HG02973 (cell line): Measurements from ENCODE around the gene NKPD1.
A peak's percentile ranks its signal among the peaks of the same experiment; 100 is the strongest.

Source experiments
- ATAC-seq: cut with Tn5 transposase; IDR thresholded peaks from one replicate; pipeline ENCODE4 v1.9.1; 2021; ENCODE audit warnings: moderate library complexity; ENCODE audit not compliant: unreplicated experiment

NKPD1 gene, protein sequence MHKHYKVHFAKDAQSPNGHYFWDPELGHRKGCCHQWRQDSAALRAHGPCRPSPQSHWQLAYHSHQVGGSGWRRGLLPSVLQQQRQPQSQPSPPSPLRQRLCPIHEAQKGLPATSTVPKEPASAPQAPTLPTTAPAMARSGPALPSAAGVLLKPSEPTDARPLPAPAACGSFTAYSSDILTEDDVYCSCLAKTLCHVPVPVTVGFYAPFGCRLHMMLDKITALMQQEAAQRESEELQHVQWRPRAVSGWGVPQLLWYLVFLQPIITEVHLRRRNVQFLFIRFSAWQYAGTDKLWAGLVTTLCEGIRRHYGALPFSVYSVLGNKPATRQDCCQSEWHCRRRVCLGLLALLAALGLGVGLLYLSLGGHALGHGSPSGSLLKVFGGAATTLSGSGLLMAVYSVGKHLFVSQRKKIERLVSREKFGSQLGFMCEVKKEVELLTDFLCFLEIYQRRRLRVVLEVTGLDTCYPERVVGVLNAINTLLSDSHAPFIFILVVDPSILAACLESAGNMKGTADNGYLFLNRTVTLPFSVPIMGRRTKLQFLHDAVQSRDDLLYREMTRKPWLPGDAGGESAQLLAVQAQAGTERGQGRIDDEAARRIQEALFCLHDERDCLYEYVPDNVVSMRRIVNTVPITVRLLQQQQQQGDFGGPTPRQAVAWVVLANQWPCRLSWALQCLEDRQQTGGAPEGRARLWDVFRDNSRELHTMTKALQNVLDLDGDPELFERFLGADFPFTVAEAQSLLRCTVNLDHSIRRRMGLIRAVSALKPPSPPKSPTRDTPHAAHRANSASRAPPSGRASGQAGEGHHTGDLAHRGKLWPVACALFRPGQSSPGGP

DNA sequence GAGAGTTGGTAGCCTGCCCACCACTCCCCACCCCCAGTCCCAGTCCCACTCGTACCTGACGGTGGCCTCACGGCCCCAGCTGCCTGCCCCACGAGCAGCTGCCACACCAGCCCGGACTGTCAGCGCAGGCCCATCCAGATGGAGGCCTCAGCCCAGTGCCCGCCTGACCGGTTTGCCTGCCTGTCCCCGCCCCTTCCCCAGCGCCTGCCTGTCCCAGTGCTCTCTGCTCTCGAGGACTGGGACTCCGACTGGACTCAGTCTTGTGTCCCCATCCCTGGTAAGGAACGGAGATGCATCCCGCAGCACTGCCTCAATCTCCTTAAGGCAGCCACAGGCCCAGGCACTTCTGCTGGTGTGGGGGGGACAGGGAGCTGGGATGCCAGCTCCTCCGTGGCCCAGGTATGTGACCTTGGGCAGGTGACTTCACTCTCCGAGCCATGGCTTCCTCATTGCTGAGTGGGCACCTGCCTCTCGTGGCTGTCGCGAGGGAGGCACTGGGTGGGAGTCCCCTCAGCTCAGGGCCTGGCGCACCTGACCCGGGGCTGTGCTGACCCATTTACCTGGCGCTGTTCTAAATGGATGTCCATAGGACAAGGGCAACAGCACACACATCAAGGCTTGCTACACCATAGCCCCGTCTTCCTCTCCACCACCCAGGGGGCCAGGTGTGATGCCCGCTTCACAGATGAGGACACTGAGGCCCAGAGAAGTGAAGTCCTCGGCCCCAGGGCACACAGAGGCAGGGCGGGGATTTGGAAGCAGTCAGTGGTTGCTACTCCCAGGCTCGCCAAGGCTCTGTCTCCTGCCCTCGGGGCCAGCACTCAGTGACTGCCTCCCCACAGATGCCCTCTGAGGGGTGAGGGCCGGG, at the start of gene NKPD1:
Gene NKPD1, minus strand, starts transcription at position 113 of the 868 bp plus-strand sequence. CDS start 832 bp downstream, outside the sequence.
- ATAC-seq, result no peak

DNA sequence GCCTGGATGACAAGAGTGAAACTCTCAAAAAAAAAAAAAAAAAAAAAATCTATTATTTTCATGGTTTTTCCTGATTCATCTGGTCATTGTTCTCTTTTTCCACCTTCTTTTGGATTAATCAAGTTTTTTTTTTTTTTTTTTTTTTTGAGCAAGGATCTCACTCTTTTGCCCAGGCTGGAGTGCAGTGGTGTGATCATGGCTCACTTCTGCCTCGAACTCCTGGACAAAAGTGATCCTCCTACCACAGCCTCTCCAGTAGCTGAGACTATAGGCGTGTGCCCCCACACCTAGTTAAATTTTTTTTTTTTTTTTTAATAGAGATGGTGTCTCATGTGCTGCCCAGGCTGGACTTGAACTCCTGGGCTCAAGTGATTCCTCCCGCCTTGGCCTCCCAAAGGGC, 45.5 kb upstream of the NKPD1 start:
- ATAC-seq, result no peak

DNA sequence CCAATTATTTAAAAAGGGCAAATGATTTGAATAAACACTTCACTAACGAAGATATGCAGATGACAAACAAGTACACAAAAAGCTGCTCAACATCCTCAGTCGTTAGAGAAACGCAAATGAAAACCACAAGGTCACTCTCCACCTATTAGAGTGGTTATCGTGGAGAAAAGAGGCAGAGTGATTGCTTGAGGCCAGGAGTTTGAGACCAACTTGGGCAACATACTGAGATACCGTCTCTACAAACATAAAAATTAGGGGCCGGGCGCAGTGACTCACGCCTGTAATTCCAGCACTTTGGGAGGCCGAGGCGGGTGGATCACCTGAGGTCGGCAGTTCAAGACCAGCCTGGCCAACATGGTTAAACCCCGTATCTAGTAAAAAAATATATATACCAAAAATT, 45.0 kb upstream of the NKPD1 start:
- ATAC-seq, result no peak

DNA sequence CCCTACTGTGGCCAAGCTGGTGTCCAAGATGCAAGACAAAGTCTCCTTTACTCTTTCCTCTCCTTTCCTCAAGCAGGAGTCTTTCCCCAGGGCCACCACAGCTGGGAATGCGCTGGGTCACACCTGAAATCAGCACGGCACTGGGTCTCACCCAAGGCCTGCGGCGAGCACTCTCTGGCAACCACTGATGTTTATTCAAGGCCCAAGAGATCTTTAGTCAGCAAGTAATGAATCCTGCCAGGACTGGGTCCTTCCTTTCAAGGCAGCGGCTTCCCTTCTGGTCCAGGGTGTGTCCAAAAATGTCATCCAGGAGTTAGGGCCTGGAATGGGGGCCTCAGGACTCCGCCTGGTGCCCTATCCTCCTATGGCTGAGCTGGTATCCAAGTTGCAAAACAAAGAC, 41.9 kb upstream of the NKPD1 start:
- no peak for ATAC-seq

DNA sequence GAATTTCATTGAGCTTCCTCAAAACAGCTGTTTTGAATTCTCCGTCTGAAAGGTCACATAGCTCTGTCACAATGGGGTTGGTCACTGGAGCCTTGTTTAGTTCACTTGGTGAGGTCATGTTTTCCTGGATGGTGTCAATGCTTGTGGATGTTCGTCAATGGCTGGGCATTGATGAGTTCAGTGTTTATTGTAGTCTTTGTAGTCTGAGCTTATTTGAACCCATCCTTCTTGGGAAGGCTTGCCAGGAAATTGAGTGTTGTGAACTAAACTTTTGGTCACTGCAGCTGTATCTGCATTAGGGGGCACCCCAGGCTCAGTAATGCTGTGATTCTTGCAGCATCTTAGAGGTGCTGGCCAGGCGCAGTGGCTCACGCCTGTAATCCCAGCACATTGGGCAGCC, 39.8 kb upstream of the NKPD1 start:
- no peak for ATAC-seq

- ATAC-seq, result no peak
Measured at GRCh38 chr19:45195764-45196163, 35.0 kb upstream of the NKPD1 start.

DNA sequence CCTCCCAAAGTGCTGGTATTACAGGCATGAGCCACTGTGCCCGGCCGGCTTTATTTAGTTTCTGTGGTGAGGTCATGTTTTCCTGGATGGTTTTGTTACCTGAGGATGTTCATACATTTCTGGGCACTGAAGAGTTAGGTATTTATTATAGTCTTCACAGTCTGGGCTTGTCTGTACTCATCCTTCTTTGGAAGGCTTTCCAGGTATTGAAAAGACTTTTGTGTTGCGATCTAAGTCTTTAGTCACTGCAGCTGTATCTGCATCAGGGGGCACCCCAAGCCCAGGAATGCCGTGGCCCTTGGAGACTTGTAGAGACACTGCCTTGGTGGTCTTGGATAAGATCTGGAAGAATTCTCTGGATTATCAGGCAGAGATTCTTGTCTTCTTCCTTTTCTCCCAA, 30.6 kb upstream of the NKPD1 start:
- no peak for ATAC-seq

GRCh38 chr19:45189971-45190370, 29.2 kb upstream of the NKPD1 start:
- no peak for ATAC-seq

- no peak for ATAC-seq
Measured at GRCh38 chr19:45187421-45188100, 26.8 kb upstream of the NKPD1 start.

DNA sequence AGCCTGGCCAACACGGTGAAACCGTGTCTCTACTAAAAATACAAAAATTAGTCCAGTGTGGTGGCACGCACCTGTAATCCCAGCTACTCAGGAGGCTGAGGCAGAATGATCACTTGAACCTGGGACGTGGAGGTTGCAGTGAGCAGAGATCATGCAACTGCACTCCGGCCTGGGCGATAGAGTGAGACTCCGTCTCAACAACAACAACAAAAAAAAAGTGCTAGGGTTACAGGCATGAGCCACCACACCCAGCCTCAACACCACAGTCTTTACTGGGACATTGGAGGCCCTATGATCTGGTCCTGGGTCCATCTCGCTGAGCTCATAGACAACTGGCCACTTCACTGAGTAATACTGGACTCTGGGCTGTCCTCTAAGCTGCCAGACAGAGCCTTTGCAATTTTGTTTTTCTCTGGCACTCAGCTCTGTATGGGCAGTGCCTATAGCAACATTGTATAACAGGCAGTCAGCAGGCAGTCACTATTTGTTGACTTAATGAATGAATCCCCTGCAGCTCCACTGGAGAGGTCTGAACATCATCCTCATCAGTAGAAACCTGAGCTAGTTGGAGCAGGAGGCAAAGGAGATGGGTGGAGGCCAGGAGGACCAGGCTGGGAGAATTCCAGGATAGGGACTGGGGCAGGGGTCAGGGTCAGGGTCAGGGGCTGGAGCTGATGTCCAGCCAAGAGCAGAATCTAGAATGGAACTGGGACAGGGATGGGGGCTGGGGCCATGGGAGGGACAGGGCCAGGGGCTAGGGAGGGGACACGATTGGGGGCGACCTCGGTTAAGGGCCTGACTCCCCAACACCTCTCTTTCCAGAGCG, 25.9 kb upstream of the NKPD1 start:
- ATAC-seq, result no peak

DNA sequence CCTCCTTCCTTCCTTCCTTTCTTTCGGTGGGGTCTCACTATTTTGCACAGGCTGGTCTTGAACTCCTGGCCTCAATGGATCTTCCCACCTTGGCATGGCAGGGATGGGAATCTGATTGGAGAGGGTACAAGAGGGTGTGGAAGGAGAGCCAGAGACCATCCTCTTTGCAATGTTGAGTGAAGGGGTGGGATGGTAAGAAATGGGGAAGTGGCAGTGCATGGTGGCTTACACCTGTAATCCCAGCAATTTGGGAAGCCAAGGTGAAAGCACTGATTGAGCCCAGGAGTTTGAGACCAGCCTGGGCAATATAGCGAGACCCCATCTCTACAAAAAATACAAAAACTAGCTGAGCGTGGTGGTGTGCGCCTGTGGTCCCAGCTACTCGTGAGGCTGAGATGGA, 23.3 kb upstream of the NKPD1 start:
- no peak for ATAC-seq

GRCh38 chr19:45182758-45183157, 22.0 kb upstream of the NKPD1 start:
- ATAC-seq, result no peak

DNA sequence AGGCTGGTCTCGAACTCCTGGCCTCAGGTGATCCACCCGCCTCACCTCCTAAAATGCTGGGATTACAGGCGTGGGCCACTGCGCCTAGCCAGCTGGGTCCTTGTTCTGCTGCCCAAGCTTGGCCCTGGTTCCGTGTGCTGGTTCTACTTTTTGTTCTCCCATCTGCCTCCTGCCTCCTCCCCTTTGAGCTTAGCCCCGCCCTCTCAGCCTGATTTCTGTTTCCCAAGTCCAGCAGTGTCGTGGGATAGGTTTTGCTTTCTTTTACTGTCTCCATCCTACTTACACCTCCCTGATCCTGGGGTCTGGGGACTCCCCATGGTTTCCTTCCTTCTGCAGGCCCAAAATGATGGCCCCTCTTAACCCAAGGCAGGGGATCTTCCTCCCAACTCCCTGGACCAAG, 20.2 kb upstream of the NKPD1 start:
- no peak for ATAC-seq

DNA sequence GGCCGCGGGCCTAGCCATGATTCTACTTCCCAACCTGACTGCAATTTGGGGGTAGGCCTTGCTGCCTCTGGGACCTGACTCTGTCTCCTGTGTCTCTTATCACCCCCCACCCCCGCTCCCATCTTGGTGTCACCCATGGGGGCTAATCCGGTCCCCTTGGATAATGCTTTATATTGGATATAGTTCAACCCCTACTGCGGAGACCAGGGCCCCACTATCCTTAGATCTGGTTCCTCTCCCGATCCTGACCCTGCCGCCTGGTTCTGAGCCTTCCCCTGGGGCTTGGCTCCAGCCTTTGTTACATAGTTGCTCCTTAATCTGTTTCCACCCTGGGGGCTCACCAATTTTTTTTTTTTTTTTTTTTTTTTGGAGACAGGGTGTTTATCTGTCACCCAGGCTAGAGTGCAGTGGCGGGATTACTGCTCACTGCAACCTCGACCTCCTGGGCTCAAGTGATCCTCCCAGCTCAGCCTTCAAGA, 19.1 kb upstream of the NKPD1 start:
- ATAC-seq, result no peak

DNA sequence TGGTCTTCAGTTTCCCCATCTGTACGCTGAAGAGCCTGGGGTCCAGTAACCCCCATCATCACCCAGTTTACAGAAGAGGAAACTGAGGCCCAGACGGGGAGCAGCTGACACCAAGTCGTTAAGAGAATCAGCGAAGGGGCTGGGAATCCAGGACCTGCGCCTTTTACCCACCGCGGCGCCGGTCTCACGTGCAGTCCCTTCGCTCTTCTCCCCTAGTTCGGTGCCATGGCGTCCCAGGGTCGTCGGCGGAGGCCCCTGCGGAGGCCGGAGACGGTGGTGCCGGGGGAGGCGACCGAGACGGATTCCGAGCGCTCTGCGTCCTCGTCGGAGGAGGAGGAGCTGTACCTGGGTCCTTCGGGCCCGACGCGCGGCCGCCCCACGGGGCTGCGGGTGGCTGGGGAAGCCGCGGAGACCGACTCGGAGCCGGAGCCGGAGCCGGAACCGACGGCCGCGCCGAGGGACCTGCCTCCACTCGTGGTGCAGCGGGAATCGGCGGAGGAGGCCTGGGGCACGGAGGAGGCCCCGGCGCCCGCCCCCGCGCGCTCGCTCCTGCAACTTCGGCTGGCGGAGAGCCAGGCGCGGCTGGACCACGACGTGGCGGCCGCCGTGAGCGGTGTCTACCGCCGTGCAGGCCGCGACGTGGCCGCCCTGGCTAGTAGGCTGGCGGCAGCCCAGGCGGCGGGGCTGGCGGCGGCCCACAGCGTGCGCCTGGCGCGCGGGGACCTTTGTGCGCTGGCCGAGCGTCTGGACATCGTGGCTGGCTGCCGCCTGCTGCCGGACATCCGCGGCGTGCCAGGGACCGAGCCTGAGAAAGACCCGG, 18.5 kb upstream of the NKPD1 start:
- ATAC-seq, result no peak

GRCh38 chr19:45178262-45179071, 17.7 kb upstream of the NKPD1 start, which contains the start of gene BLOC1S3:
Gene BLOC1S3, plus strand, starts transcription at chr19:45178784. Its CDS starts 513 bp downstream, at chr19:45179297.
- peak; percentile 80 for ATAC-seq

DNA sequence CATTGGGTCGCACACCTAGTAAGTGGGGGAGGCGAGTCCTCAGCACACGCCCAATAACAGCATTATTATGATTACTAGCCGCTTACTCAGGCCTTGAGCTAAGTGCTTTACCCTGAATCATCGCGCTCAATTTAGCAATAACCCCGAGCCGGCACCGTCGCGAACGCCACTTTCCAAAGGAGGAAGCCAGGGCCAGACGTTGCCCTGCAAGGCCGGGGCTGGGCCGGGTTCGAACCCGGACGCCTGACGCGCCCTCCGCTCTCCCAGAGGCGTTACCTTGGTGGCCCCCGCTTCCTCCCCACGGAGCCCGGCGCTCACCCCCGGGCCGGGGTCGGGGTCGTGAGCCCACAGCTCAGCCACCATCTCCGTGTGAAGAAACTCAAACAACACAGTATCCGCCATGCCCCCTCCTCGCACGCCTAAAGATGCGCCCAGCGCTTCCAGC, 17.1 kb upstream of the NKPD1 start, which contains the start of gene TRAPPC6A:
Gene TRAPPC6A, minus strand, starts transcription at position 421 of the 445 bp plus-strand sequence. Its CDS starts 19 bp downstream, at position 402.
- peak; percentile 5 for ATAC-seq
